AG10803 (cell line): ENCODE measurements around the gene PADI1.

Source experiments
- DNase-seq: peaks from one replicate; pipeline ENCODE4 v3.0.0; 2010; ENCODE audit warnings: low read depth
- H3K4me3 ChIP-seq: 2 replicates; pipeline ENCODE4 v1.5.1; 2011; ENCODE audit warnings: mild to moderate bottlenecking, low read length, control low read depth
- TF ChIP-seq, protein P1 (sequence below): conservative IDR thresholded peaks from 2 replicates; pipeline ENCODE4 v1.5.1; 2011; ENCODE audit warnings: mild to moderate bottlenecking, low read length, control low read depth, inconsistent platforms

The PADI1 gene

GRCh38 chr1:17192394-17193221, 12.3 kb upstream of the PADI1 start:
- TF ChIP-seq, protein P1, sequence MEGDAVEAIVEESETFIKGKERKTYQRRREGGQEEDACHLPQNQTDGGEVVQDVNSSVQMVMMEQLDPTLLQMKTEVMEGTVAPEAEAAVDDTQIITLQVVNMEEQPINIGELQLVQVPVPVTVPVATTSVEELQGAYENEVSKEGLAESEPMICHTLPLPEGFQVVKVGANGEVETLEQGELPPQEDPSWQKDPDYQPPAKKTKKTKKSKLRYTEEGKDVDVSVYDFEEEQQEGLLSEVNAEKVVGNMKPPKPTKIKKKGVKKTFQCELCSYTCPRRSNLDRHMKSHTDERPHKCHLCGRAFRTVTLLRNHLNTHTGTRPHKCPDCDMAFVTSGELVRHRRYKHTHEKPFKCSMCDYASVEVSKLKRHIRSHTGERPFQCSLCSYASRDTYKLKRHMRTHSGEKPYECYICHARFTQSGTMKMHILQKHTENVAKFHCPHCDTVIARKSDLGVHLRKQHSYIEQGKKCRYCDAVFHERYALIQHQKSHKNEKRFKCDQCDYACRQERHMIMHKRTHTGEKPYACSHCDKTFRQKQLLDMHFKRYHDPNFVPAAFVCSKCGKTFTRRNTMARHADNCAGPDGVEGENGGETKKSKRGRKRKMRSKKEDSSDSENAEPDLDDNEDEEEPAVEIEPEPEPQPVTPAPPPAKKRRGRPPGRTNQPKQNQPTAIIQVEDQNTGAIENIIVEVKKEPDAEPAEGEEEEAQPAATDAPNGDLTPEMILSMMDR, result no peak
- no peak overlapping the region for H3K4me3 ChIP-seq
- DNase-seq, result no peak

DNA sequence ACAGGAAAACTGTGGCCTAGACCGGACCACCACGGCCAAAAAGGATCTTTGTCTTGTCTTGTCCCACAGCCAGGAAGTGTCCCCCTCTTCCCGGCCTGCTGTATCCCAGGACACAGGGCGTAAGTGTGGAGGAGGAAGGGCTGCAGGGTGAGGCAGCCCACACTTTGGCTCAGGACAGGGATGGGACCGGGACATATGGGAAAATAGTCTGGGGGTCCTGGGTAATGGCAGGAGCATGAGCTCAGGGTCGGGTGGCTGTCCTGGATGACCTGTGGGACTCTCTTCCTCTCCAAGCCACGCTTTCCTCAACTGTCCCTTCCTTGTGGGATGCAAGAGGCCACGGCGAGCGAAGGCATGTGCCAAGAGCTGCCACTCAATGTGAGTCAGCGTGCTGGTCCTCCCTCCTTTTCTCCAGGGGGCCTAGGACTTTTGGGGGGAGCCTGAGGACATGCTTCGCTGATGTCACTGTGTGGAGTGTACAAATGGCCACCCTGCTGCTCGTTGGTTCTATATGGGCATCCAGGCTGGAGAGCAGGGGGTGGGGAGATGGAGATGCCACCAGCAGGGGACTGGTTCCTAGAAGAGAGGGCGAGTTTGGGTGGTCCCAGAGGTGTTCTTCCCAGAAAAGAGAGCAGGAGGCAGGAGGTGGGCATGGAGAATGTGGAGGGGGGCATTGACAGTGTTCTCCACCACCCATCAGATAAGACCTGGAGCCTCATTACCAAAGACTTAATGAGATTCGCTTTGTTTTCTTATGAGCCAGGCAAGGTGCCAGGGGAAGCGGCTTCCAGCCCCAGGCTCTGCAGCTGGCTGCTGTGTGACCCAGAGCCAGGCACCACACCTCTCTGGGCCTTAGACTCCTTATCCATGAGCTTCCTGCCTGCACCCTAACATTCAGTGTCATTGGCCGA, 11.5 kb upstream of the PADI1 start:
- DNase-seq, result no peak
- TF ChIP-seq, protein P1, result no peak
- no peak overlapping the region for H3K4me3 ChIP-seq

DNA sequence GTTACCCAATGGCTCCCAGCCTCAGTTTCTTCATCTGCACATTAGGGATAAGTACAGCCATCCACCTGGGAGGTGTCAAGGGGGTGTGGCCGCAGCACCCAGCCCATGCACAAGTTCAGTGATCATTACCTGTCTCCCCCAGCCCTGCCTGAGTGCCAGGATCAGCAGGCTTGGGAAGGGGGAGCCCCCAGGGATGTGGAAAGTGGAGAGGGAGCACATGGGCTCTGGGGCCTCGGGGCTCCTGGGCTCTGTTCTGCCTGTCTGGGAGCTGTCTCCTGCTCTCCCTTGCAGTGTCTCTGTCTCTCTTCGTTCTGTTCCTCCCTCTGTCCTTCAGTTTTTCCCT, 10.8 kb upstream of the PADI1 start:
- H3K4me3 ChIP-seq, result no peak overlapping the region
- TF ChIP-seq, protein P1, result no peak
- no peak for DNase-seq

DNA sequence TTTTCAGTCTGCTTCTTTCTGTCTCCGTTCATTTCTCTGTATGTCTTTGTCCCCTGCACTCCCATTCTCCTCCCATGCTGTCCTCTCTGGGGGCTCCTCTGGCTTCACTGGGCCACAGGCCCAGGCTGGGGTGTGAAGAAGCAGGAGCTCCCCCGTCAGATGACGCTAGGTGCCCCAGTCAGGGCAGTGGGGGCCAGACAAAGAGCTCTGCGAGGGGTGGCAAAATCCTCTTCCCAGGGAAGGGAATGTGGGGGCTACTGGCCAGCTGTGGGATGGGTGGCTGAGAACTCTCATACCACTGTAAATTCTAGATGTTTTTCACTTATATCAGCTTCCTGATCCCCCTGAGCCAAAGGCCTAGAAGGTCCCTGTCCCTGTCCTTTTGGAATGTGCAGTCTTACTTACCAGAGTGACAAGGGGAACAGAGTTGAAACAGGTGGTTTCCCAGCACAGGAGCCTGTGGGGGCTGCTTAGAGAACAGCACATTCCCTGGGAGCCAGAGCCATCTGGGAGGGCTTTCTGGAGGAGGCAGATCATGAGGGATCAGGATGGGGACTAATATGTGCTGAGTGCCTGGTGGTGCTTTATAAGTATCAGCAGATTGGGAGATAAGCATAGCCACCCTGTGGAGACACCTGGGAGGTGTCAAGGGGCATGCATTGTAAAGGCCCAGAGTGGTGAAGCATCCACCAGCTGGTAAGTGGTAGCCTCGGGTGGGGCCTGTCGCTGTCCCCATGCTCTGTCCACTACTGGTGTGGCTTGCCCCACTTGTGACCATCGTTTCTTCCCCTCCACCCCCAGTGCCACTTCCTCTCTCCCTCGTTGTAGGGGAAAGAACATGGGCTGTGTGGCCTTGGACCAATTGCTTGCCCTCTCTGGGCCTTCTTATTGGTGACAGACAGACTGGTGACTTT, 10.1 kb upstream of the PADI1 start:
- no peak for DNase-seq
- TF ChIP-seq, protein P1, result no peak
- no peak overlapping the region for H3K4me3 ChIP-seq

DNA sequence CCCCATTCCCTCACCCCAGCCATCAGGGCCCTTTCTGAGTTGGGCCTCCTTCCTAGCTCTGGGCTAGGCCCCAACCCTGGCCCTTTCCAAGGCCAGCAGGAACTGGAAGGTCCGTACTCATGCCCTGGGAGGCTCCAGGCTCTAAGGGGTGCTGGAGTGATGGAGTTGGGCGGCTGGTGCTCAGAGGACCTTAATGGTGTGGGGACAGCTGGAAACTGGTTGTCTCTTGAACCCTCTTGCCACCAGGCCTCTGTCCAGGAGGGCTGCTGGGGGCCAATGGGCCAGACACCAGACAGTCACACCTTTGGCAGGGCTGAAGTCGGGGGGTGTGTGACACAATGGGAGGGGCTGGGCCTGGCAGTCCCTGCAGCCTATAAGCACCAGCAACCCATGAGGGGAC, 9.2 kb upstream of the PADI1 start:
- H3K4me3 ChIP-seq, result no peak overlapping the region
- TF ChIP-seq, protein P1, result no peak
- no peak for DNase-seq

DNA sequence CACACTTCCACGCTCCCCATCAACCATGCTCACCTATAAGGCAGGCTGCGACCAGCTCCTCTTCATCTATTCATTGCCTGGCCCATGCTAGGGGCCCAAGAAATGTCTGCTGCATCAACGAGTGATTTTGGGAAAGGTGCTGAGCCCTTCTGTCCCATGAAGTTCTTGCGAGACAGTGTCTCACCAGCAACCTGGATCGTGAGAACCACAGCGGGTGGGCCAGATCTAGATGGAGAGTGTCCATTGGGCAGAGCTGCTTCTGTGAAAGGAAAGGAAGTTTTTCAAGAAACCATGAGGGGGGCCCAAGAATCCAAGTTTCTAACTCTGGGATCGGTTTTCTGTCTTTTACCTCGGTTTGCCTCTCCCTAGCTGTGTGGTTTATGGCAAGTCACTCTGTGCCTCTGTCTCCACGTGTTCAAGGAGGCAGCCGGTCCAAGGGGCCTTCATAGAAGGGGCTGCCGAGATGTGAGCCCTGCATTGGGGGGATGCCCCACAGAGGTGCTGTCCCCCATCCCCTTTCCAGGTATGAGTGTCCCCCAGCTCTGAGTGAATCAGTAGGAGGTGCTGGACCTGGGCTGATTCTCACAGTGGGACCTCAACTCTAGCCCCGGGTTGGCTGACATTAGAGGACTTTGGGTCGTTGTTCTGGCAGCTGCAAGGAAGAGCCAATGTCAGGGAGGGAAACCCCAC, 8.3 kb upstream of the PADI1 start:
- no peak for DNase-seq
- TF ChIP-seq, protein P1, result no peak
- H3K4me3 ChIP-seq, result no peak overlapping the region
